HepG2 (cell line): Measurements from ENCODE around the gene CABLES2. TPM values are rescaled to one million over a fixed set of nuclear protein-coding genes. Genes with fewer than 3 reads are reported as not detected.

ENCODE experiments used
- AFF4 ChIP-seq: sonication (generic); formaldehyde crosslinking; IDR thresholded peaks from 2 replicates; pipeline ENCODE4 v1.4.0; 2020; ENCODE audit warnings: missing genetic modification reagents
- KDM5B ChIP-seq: sonication (generic); formaldehyde crosslinking; IDR thresholded peaks from 2 replicates; pipeline ENCODE4 v1.4.0; 2020; ENCODE audit warnings: missing genetic modification reagents, mild to moderate bottlenecking, borderline replicate concordance
- PLRG1 ChIP-seq: fragments of 450-650 bp; conservative IDR thresholded peaks from 2 replicates; pipeline ENCODE4 v1.6.1; 2016
- PTBP1 ChIP-seq: fragments of 200-400 bp; formaldehyde crosslinking; IDR thresholded peaks from 2 replicates; pipeline ENCODE4 v1.6.1; 2018; ENCODE audit warnings: low read length, low read depth; ENCODE audit not compliant: poor library complexity, severe bottlenecking
- TERF1 ChIP-seq: sonication (generic); formaldehyde crosslinking; IDR thresholded peaks from 2 replicates; pipeline ENCODE4 v1.8.0; 2022; ENCODE audit warnings: mild to moderate bottlenecking, missing genetic modification reagents, moderate library complexity
- ZC3H4 ChIP-seq: sonication (generic); formaldehyde crosslinking; IDR thresholded peaks from 2 replicates; pipeline ENCODE4 v1.4.0; 2020; ENCODE audit warnings: missing genetic modification reagents, borderline replicate concordance
- ZNF703 ChIP-seq: sonication (generic); formaldehyde crosslinking; IDR thresholded peaks from 2 replicates; pipeline ENCODE4 v1.5.1; 2020; ENCODE audit warnings: missing genetic modification reagents, mild to moderate bottlenecking, moderate library complexity, borderline replicate concordance
- polyA plus RNA-seq, 8 experiments: library from polyadenylated mRNA; depleted of rRNA in 3 of 8; stranded (reverse) in 7 of 8; unstranded in 1 of 8; fragments of >200 nt; fragmentation: Illumina TruSeq in 4 of 8; extraction: Trizol in 4 of 8; gene quantifications; 2 replicates each; pipeline versions ENCODE4 v1.2.1 to v1.2.3, GENCODE V29; 2011 to 2016; ENCODE audit warnings: low read depth in 4 of 8, missing spikeins in 1 of 8, mixed read lengths in 1 of 8; ENCODE audit not compliant: insufficient read depth in 1 of 8
- total RNA-seq, 5 experiments: library from RNA; depleted of rRNA; stranded (reverse); fragments of >200 nt; fragmentation: Illumina TruSeq; extraction: Trizol; gene quantifications; 2 replicates each; pipeline ENCODE4 v1.2.3, GENCODE V29; 2016; ENCODE audit warnings: low read depth in 1 of 5
- TF ChIP-seq, protein P1 (sequence below): sonication (generic); formaldehyde crosslinking; IDR thresholded peaks from 2 replicates; pipeline ENCODE4 v1.4.0; 2020; ENCODE audit warnings: mild to moderate bottlenecking, missing genetic modification reagents
- TF ChIP-seq, protein P2 (sequence below): sonication (generic); formaldehyde crosslinking; IDR thresholded peaks from 2 replicates; pipeline ENCODE4 v1.5.1; 2020; ENCODE audit warnings: mild to moderate bottlenecking, missing genetic modification reagents, borderline replicate concordance
- TF ChIP-seq, protein P3 (sequence below): sonication (generic); formaldehyde crosslinking; IDR thresholded peaks from 2 replicates; pipeline ENCODE4 v1.4.0; 2020; ENCODE audit warnings: missing genetic modification reagents, borderline replicate concordance

CABLES2 gene
- total and polyA plus RNA-seq, 2 of the 13 experiments (the other 11 are each of a cell fraction or from before 2014, with no cell fraction given): 5.2 to 9.7 TPM

DNA sequence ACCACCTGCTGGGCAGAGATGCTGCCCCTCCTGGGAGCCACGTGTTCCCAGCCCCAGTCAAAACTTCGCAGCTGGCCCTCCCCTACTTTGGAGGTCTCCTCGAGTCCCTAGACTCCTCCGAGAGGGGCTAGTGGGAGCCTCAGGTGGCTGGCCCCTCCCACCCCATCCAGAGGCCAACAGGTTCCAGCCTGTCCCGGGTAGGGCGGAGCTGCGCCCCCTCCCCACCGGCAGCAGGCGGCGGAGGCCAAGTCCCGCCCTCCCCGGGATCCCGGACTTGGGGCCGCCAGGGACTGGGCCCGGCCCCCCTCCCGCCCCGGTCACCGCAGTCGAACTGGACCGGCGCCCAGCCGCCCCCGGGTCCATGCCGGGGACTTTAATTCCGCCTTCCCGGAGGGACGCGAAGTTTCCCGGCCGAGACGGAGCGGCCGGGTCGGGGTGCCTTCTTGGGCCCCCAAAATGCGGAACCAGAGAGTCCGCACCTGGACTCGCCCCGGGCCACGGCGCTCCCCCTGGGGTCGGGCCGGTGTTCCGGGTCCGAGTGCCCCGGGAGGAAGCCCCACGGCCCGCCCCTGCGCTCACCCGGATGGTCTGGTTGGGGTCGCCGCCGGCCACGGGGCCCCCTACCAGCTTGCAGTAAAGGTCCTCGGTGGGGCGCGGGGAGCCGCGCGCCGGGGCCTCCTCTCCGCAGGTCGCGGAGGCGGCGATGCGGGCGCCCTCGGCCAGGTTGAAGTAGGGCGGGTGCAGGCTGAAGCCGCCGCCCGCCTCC lies 40.5 kb downstream of the CABLES2 start (continued):
- TF ChIP-seq, protein P1, sequence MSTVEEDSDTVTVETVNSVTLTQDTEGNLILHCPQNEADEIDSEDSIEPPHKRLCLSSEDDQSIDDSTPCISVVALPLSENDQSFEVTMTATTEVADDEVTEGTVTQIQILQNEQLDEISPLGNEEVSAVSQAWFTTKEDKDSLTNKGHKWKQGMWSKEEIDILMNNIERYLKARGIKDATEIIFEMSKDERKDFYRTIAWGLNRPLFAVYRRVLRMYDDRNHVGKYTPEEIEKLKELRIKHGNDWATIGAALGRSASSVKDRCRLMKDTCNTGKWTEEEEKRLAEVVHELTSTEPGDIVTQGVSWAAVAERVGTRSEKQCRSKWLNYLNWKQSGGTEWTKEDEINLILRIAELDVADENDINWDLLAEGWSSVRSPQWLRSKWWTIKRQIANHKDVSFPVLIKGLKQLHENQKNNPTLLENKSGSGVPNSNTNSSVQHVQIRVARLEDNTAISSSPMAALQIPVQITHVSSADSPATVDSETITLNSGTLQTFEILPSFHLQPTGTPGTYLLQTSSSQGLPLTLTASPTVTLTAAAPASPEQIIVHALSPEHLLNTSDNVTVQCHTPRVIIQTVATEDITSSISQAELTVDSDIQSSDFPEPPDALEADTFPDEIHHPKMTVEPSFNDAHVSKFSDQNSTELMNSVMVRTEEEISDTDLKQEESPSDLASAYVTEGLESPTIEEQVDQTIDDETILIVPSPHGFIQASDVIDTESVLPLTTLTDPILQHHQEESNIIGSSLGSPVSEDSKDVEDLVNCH (CRISPR knock-in tag): no peak
- TF ChIP-seq AFF4 (CRISPR knock-in tag) (0 out of 2 replicates have a peak, but pooled peaks have one; percentile 60), ZNF703 (CRISPR knock-in tag) (0 out of 2 replicates have a peak, but pooled peaks have one; percentile 73), TERF1 (CRISPR knock-in tag) (no peak; the same call in 1 of the 2 replicates), PTBP1 (peak; percentile 79), PLRG1 (no peak), ZC3H4 (no peak), KDM5B (CRISPR knock-in tag) (peak; percentile 78)
- TF ChIP-seq, protein P2, sequence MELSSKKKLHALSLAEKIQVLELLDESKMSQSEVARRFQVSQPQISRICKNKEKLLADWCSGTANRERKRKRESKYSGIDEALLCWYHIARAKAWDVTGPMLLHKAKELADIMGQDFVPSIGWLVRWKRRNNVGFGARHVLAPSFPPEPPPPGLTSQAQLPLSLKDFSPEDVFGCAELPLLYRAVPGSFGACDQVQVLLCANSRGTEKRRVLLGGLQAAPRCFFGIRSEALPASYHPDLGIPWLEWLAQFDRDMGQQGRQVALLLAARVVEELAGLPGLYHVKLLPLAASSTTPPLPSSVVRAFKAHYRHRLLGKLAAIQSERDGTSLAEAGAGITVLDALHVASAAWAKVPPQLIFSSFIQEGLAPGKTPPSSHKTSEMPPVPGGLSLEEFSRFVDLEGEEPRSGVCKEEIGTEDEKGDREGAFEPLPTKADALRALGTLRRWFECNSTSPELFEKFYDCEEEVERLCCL (CRISPR knock-in tag): no peak
- TF ChIP-seq, protein P3, sequence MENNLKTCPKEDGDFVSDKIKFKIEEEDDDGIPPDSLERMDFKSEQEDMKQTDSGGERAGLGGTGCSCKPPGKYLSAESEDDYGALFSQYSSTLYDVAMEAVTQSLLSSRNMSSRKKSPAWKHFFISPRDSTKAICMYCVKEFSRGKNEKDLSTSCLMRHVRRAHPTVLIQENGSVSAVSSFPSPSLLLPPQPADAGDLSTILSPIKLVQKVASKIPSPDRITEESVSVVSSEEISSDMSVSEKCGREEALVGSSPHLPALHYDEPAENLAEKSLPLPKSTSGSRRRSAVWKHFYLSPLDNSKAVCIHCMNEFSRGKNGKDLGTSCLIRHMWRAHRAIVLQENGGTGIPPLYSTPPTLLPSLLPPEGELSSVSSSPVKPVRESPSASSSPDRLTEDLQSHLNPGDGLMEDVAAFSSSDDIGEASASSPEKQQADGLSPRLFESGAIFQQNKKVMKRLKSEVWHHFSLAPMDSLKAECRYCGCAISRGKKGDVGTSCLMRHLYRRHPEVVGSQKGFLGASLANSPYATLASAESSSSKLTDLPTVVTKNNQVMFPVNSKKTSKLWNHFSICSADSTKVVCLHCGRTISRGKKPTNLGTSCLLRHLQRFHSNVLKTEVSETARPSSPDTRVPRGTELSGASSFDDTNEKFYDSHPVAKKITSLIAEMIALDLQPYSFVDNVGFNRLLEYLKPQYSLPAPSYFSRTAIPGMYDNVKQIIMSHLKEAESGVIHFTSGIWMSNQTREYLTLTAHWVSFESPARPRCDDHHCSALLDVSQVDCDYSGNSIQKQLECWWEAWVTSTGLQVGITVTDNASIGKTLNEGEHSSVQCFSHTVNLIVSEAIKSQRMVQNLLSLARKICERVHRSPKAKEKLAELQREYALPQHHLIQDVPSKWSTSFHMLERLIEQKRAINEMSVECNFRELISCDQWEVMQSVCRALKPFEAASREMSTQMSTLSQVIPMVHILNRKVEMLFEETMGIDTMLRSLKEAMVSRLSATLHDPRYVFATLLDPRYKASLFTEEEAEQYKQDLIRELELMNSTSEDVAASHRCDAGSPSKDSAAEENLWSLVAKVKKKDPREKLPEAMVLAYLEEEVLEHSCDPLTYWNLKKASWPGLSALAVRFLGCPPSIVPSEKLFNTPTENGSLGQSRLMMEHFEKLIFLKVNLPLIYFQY (CRISPR knock-in tag): peak; percentile 92
